CD14-positive monocyte (primary cell): ENCODE data around the gene NECTIN1. TPM values are rescaled to one million over a fixed set of nuclear protein-coding genes. Genes with fewer than 3 reads are reported as not detected.

Experiments
- DNase-seq, 3 donors: peaks; one replicate each; pipeline ENCODE4 v3.0.0-alpha.2; 2011 to 2022
- H2AFZ ChIP-seq: 2 replicates; pipeline ENCODE4 v1.6.0; 2012; ENCODE audit warnings: mild to moderate bottlenecking, low read depth, low read length, inconsistent platforms; ENCODE audit not compliant: insufficient read depth, poor library complexity, severe bottlenecking
- H3K27ac ChIP-seq, 2 donors: 1 replicate in 1 of 2; 2 replicates in 1 of 2; pipeline ENCODE4 v1.5.1; 2012 to 2013; ENCODE audit warnings: low read length in 2 of 2, control low read depth in 1 of 2, inconsistent platforms in 1 of 2, low read depth in 1 of 2, mild to moderate bottlenecking in 1 of 2
- H3K27me3 ChIP-seq, 2 donors: one replicate each; pipeline versions ENCODE4 v1.6.0 to v1.6.1; 2011 to 2013; ENCODE audit warnings: low read length in 2 of 2; ENCODE audit not compliant: control insufficient read depth in 2 of 2, insufficient read depth in 2 of 2
- H3K36me3 ChIP-seq, 2 donors: replicated peaks in 1 of 2; 1 replicate in 1 of 2; 2 replicates in 1 of 2; pipeline versions ENCODE4 v1.5.1 to v1.6.1; 2012 to 2013; ENCODE audit warnings: low read length in 2 of 2, control low read depth in 1 of 2, inconsistent platforms in 1 of 2, mild to moderate bottlenecking in 1 of 2; ENCODE audit not compliant: insufficient read depth in 2 of 2, control insufficient read depth in 1 of 2
- H3K4me1 ChIP-seq, 2 donors: 1 replicate in 1 of 2; 2 replicates in 1 of 2; pipeline versions ENCODE4 v1.5.1 to v1.6.1; 2012 to 2013; ENCODE audit warnings: low read length in 2 of 2, control low read depth in 1 of 2, inconsistent platforms in 1 of 2, mild to moderate bottlenecking in 1 of 2, moderate library complexity in 1 of 2; ENCODE audit not compliant: insufficient read depth in 2 of 2, control insufficient read depth in 1 of 2
- H3K4me2 ChIP-seq: replicated peaks from 2 replicates; pipeline ENCODE3; 2012; ENCODE audit warnings: low read length, moderate library complexity, mild to moderate bottlenecking; ENCODE audit not compliant: poor library complexity, severe bottlenecking; ENCODE audit errors: extremely low read depth
- H3K4me3 ChIP-seq, 3 experiments: fragments of 200-600 bp in 1 of 3; sonication (generic) in 1 of 3; replicated peaks in 1 of 3; 1 replicate in 2 of 3; 2 replicates in 1 of 3; pipeline ENCODE4 v1.5.1; 2011 to 2013; ENCODE audit warnings: low read length in 3 of 3, mild to moderate bottlenecking in 3 of 3, control low read depth in 2 of 3, low read depth in 2 of 3, inconsistent platforms in 1 of 3, moderate library complexity in 1 of 3
- H3K79me2 ChIP-seq: 2 replicates; pipeline ENCODE4 v1.6.0; 2012; ENCODE audit warnings: mild to moderate bottlenecking, control low read depth, inconsistent platforms, low read length, moderate library complexity; ENCODE audit not compliant: insufficient read depth
- H3K9ac ChIP-seq: 2 replicates; pipeline ENCODE4 v1.6.0; 2017; ENCODE audit warnings: low read length, mild to moderate bottlenecking; ENCODE audit not compliant: insufficient read depth, poor library complexity, severe bottlenecking
- H3K9me3 ChIP-seq, 2 donors: replicated peaks in 1 of 2; 1 replicate in 1 of 2; 2 replicates in 1 of 2; pipeline versions ENCODE4 v1.5.1 to v1.6.1; 2012 to 2013; ENCODE audit warnings: low read length in 2 of 2, control low read depth in 1 of 2; ENCODE audit not compliant: control insufficient read depth in 1 of 2, insufficient read depth in 1 of 2
- H4K20me1 ChIP-seq: 2 replicates; pipeline ENCODE4 v1.6.0; 2012; ENCODE audit warnings: mild to moderate bottlenecking, low read length, control low read depth, moderate library complexity; ENCODE audit not compliant: insufficient read depth
- H3K27ac Mint-ChIP-seq, 7 donors: one replicate each; pipeline ENCODE4 v1.8.0; 2020; ENCODE audit warnings: mild to moderate bottlenecking in 7 of 7, mixed read lengths in 7 of 7, moderate library complexity in 6 of 7, inconsistent platforms in 2 of 7
- H3K27me3 Mint-ChIP-seq, 3 donors: one replicate each; pipeline ENCODE4 v1.8.0; 2021 to 2022; ENCODE audit warnings: low read depth in 3 of 3, mild to moderate bottlenecking in 3 of 3, mixed read lengths in 3 of 3, moderate library complexity in 3 of 3, inconsistent platforms in 1 of 3
- H3K36me3 Mint-ChIP-seq, 2 donors: one replicate each; pipeline ENCODE4 v1.8.0; 2020; ENCODE audit warnings: mixed read lengths in 2 of 2, inconsistent platforms in 1 of 2, mild to moderate bottlenecking in 1 of 2
- H3K4me1 Mint-ChIP-seq: one replicate; pipeline ENCODE4 v1.8.0; 2020; ENCODE audit warnings: mild to moderate bottlenecking, mixed read lengths
- H3K4me3 Mint-ChIP-seq, 2 donors: one replicate each; pipeline ENCODE4 v1.8.0; 2020; ENCODE audit warnings: mild to moderate bottlenecking in 2 of 2, mixed read lengths in 2 of 2, moderate library complexity in 1 of 2
- H3K9me3 Mint-ChIP-seq, 7 donors: one replicate each; pipeline ENCODE4 v1.8.0; 2020 to 2022; ENCODE audit warnings: mixed read lengths in 7 of 7, mild to moderate bottlenecking in 6 of 7, moderate library complexity in 6 of 7, inconsistent platforms in 2 of 7
- CTCF ChIP-seq: fragments of 200-600 bp; IDR thresholded peaks from one replicate; pipeline ENCODE4 v1.8.0; 2022; ENCODE audit warnings: antibody characterized with exemption, mild to moderate bottlenecking
- WGBS: methylation state at CpG from one replicate; pipeline ENCODE4 v1.1.5; 2013; ENCODE audit warnings: missing lambda C conversion rate; ENCODE audit not compliant: insufficient coverage; 5-methylcytosine and 5-hydroxymethylcytosine counted together
- intact Hi-C, 2 donors: fragments of 100-400 bp; cut with micrococcal nuclease; formaldehyde crosslinking; loops; one replicate each; pipeline versions ENCODE4 v1.15.0 to v1.15.1; 2023
- polyA plus RNA-seq, 3 donors: library from polyadenylated mRNA; depleted of rRNA in 1 of 3; unstranded in 2 of 3; stranded (reverse) in 1 of 3; fragments of 300-500 nt in 2 of 3; fragments of >200 nt in 1 of 3; fragmentation: Illumina TruSeq in 2 of 3; gene quantifications; 1 replicate in 2 of 3; 2 replicates in 1 of 3; pipeline ENCODE4 v1.2.3, GENCODE V29; 2012 to 2021

The NECTIN1 gene
- polyA plus RNA-seq, 3 donors, result 0.53 to 8.3 (median 0.85) TPM

GRCh38 chr11:119671051-119671450 is 57.9 kb downstream of the NECTIN1 start:
- Histone ChIP-seq H4K20me1 (no peaks in the 10 kb centered on the region), H3K4me1 (peaks cover 11% of the 10 kb centered on the region in 2 donors), H3K79me2 (no peaks in the 10 kb centered on the region), H2AFZ (no peak overlapping the region), H3K4me3 (no peak overlapping the region), H3K4me2 (no peak overlapping the region), H3K27me3 (no peaks in the 10 kb centered on the region), H3K9me3 (no peaks in the 10 kb centered on the region), H3K36me3 (peaks cover 0 to 8% of the 10 kb centered on the region in 2 donors), H3K27ac (no peak overlapping the region), H3K9ac (no peak overlapping the region)
- DNase-seq, result no peak
- peaks cover 18% of the 10 kb centered on the region for H3K4me1 Mint-ChIP-seq
- peaks cover 0 to 2% (median 0%) of the 10 kb centered on the region in 7 donors for H3K9me3 Mint-ChIP-seq
- peaks cover 18 to 36% of the 10 kb centered on the region in 2 donors for H3K36me3 Mint-ChIP-seq
- no peak overlapping the region for H3K27ac Mint-ChIP-seq
- intact Hi-C loops, result no loop called here
- no CpG with 5 or more reads among the region's 5 CpGs for WGBS
- no peak for TF ChIP-seq CTCF
- peaks cover 0 to 7% (median 7%) of the 10 kb centered on the region in 3 donors for H3K27me3 Mint-ChIP-seq
- no peak overlapping the region for H3K4me3 Mint-ChIP-seq

- no peaks in the 10 kb centered on the region for H3K27me3 ChIP-seq
- H3K27ac Mint-ChIP-seq, result no peak overlapping the region
- no peak overlapping the region for H3K4me3 Mint-ChIP-seq
- H3K27ac ChIP-seq, result no peak overlapping the region
- H3K4me1 Mint-ChIP-seq, result peaks cover 14% of the 10 kb centered on the region
- no peaks in the 10 kb centered on the region for H3K79me2 ChIP-seq
- WGBS, result 53% methylated on average over 5 of the region's 5 CpGs
- H2AFZ ChIP-seq, result no peak overlapping the region
- H3K9me3 Mint-ChIP-seq, result no peaks in the 10 kb centered on the region
- H3K4me2 ChIP-seq, result no peak overlapping the region
- H3K9me3 ChIP-seq, result no peaks in the 10 kb centered on the region
- peaks cover 0 to 7% (median 7%) of the 10 kb centered on the region in 3 donors for H3K27me3 Mint-ChIP-seq
- intact Hi-C loops, result loop anchor here in 1 of 2 donors (2.0 to 5.0 kb wide), 2 partner anchors 69 to 408 kb away; no protein-coding TSS in a partner anchor
- H3K36me3 ChIP-seq, result peaks cover 0 to under 1% of the 10 kb centered on the region in 2 donors
- peaks cover 17 to 23% of the 10 kb centered on the region in 2 donors for H3K36me3 Mint-ChIP-seq
- no peak overlapping the region for H3K9ac ChIP-seq
- H3K4me3 ChIP-seq, result no peak overlapping the region
- no peak for DNase-seq
- H4K20me1 ChIP-seq, result no peaks in the 10 kb centered on the region
- peaks cover 11% of the 10 kb centered on the region in 2 donors for H3K4me1 ChIP-seq
- TF ChIP-seq CTCF, result no peak
Observed at GRCh38 chr11:119669487-119669886, 59.5 kb downstream of the NECTIN1 start.
